SK-N-MC (cell line): Measurements from ENCODE around the gene BMPR2.

Experiments
- EZH2 ChIP-seq: fragments of 200-600 bp; sonication (generic); IDR thresholded peaks from one replicate; pipeline ENCODE4 v1.6.1; 2017; ENCODE audit warnings: antibody characterized with exemption
- FOXP2 ChIP-seq: optimal IDR thresholded peaks from 2 replicates; pipeline ENCODE3; 2011; ENCODE audit warnings: mild to moderate bottlenecking, moderate library complexity; ENCODE audit not compliant: insufficient read depth; ENCODE audit errors: extremely low read length, control extremely low read depth
- POLR2AphosphoS5 ChIP-seq: IDR thresholded peaks from 2 replicates; pipeline ENCODE4 v1.6.1; 2012; ENCODE audit warnings: mild to moderate bottlenecking, low read depth, low read length, borderline replicate concordance

- TF ChIP-seq EZH2 (no peak), POLR2AphosphoS5 (no peak), FOXP2 (no peak)
These were observed 172.1 kb downstream of the BMPR2 start for GRCh38 chr2:202548240-202548639.
